Heart left ventricle (tissue), 13 donors: ENCODE data around the gene PARP4.

Experiments
- POLR2A ChIP-seq, 2 donors: fragments of 450-650 bp; IDR thresholded peaks; one replicate each; pipeline ENCODE4 v1.6.1; 2017; ENCODE audit warnings: antibody characterized with exemption in 2 of 2, mild to moderate bottlenecking in 2 of 2, moderate library complexity in 2 of 2
- TF ChIP-seq, protein P1 (sequence below), 12 donors: fragments of 200-600 bp; sonication (generic) in 4 of 12; IDR thresholded peaks; one replicate each; pipeline versions ENCODE4 v1.5.0 to v1.8.0; 2018 to 2022; ENCODE audit warnings: antibody characterized with exemption in 12 of 12, mild to moderate bottlenecking in 5 of 12
- donor health status: ischemic (EF 13 %, LVEDD 7.1; RV severe dilation, severe dysfunction).
- donor health status: DM: no; HTN: yes; CAD: no.
- donor health status: DM: no; HTN: no; CAD: no.
- donor health status: ischemic (EF 25% LVEDD 6.9; RV normal size, moderate dysfunction).
- donor health status: ischemic (EF 25% LVEDD 5.7; RV mildly dilated, moderate dysfunction).
- donor health status: ischemic (EF 35%, LVEDD 5.7; RV mildly dilated, moderate dysfunction).
- donor health status: nonischemic (EF 11% LVEDD 7.7; RV severe dilation, severe dysfunction).
- donor health status: DM: yes; HTN: yes; CAD: no.
- donor health status: PGD.
- donor health status: ischemic (EF 29% LVEDD 5.4; RV normal size, mild dysfunction).
- donor health status: nonischemic (EF 23%, LVEDD 6.1; RV moderate dilation, normal function).

DNA sequence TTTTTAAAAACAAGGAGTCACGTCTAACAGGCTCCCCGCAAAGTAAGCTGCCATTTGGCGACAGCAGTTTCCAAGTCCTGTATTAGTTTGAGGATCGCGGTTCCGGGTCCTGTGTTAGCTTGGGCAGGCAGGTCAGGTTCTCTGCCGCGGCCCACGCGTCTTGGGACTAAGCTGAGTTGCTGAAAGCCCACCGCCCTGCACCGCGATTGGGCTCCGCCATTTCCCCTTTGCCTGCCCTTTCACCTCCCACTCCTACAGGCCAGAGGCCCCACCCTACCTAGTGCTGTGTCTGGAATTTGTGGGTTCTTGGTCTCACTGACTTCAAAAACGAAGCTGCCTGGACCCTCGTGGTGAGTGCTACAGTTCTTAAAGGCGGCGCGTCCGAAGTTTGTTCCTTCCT is 6.8 kb downstream of the PARP4 start:
- TF ChIP-seq, protein P1, sequence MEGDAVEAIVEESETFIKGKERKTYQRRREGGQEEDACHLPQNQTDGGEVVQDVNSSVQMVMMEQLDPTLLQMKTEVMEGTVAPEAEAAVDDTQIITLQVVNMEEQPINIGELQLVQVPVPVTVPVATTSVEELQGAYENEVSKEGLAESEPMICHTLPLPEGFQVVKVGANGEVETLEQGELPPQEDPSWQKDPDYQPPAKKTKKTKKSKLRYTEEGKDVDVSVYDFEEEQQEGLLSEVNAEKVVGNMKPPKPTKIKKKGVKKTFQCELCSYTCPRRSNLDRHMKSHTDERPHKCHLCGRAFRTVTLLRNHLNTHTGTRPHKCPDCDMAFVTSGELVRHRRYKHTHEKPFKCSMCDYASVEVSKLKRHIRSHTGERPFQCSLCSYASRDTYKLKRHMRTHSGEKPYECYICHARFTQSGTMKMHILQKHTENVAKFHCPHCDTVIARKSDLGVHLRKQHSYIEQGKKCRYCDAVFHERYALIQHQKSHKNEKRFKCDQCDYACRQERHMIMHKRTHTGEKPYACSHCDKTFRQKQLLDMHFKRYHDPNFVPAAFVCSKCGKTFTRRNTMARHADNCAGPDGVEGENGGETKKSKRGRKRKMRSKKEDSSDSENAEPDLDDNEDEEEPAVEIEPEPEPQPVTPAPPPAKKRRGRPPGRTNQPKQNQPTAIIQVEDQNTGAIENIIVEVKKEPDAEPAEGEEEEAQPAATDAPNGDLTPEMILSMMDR (IDR thresholded peaks at IDR 0.05) = no peak
- no peak for TF ChIP-seq POLR2A (IDR thresholded peaks at IDR 0.05)
